HepG2 (cell line): ENCODE measurements around the gene NRG3. TPM values are rescaled to one million over a fixed set of nuclear protein-coding genes. Genes with fewer than 3 reads are reported as not detected.

Experiments used
- ATAC-seq: fragments of 200-7000 bp; cut with Tn5 transposase; 3 replicates; pipeline ENCODE4 v1.9.1; 2020; ENCODE audit warnings: mild to moderate bottlenecking, moderate library complexity
- BruUV-seq: library from RNA; stranded (reverse); fragments of 400-500 nt; replicated peaks from 2 replicates; lab custom pipeline; 2021; lab: Mats Ljungman, UMichigan
- CTCF ChIA-PET: fragments of 300-600 bp; formaldehyde crosslinking; extraction: SDS; loops from one replicate; lab custom pipeline; 2021; ENCODE audit warnings: low total read pairs, inconsistent platforms, low intra/inter-chr PET ratio; lab: Yijun Ruan, JAX
- POLR2A ChIA-PET: fragments of 350-600 bp; sonication (Branson Sonifier 250); formaldehyde crosslinking; loops from one replicate; lab custom pipeline; 2020; ENCODE audit warnings: antibody characterized with exemption, inconsistent platforms; lab: Yijun Ruan, JAX
- DNase-seq: peaks from one replicate; pipeline ENCODE4 v3.0.0-alpha.2; 2015; ENCODE audit warnings: low spot score
- FAIRE-seq: peaks from 3 replicates; lab custom pipeline; 2011; peaks lifted over from hg19 to GRCh38; lab: Jason Lieb, UNC
- H2AFZ ChIP-seq: one replicate; pipeline ENCODE4 v1.6.1; 2011; ENCODE audit warnings: low read length, inconsistent platforms
- H3K27ac ChIP-seq: fragments of 300-600 bp; 3 replicates; pipeline ENCODE4 v1.8.0; 2011; ENCODE audit warnings: mixed run types, mild to moderate bottlenecking, mixed read lengths, low read length, inconsistent platforms; ENCODE audit not compliant: insufficient read depth; ENCODE audit errors: extremely low read length
- H3K27me3 ChIP-seq, 2 experiments: fragments of 200-600 bp in 1 of 2; 2 replicates in 1 of 2; 3 replicates in 1 of 2; pipeline versions ENCODE4 v1.6.0 to v1.8.0; 2011; ENCODE audit warnings: low read length in 2 of 2, mild to moderate bottlenecking in 2 of 2, moderate library complexity in 2 of 2, inconsistent platforms in 1 of 2; ENCODE audit not compliant: insufficient read depth in 2 of 2, control insufficient read depth in 1 of 2
- H3K36me3 ChIP-seq, 2 experiments: fragments of 200-600 bp in 1 of 2; replicated peaks in 1 of 2; 2 replicates in 1 of 2; 3 replicates in 1 of 2; pipeline versions ENCODE4 v1.5.1 to v1.8.0; 2011; ENCODE audit warnings: low read length in 2 of 2, inconsistent platforms in 1 of 2; ENCODE audit not compliant: insufficient read depth in 2 of 2, control insufficient read depth in 1 of 2
- H3K4me1 ChIP-seq: 2 replicates; pipeline ENCODE4 v1.5.1; 2012; ENCODE audit warnings: low read length, inconsistent platforms; ENCODE audit not compliant: insufficient read depth
- H3K4me2 ChIP-seq: 2 replicates; pipeline ENCODE4 v1.6.0; 2011; ENCODE audit warnings: low read depth, low read length, inconsistent platforms
- H3K4me3 ChIP-seq, 3 experiments: fragments of 200-600 bp in 1 of 3; sonication (generic), shearing (Covaris generic) in 1 of 3; replicated peaks in 1 of 3; 2 replicates each; pipeline ENCODE4 v1.5.1; 2011 to 2016; ENCODE audit warnings: low read length in 3 of 3, inconsistent platforms in 2 of 3, low read depth in 2 of 3, mild to moderate bottlenecking in 2 of 3, control low read depth in 1 of 3, mixed read lengths in 1 of 3; ENCODE audit not compliant: insufficient read depth in 1 of 3
- H3K79me2 ChIP-seq: one replicate; pipeline ENCODE4 v1.6.1; 2011; ENCODE audit warnings: low read length, inconsistent platforms; ENCODE audit not compliant: insufficient read depth
- H3K9ac ChIP-seq: 2 replicates; pipeline ENCODE4 v1.6.0; 2011; ENCODE audit warnings: mild to moderate bottlenecking, low read depth, low read length, inconsistent platforms; ENCODE audit not compliant: insufficient read depth
- H3K9me3 ChIP-seq: 2 replicates; pipeline ENCODE4 v1.5.1; 2012; ENCODE audit warnings: mild to moderate bottlenecking, low read length
- H4K20me1 ChIP-seq: 2 replicates; pipeline ENCODE4 v1.6.0; 2011; ENCODE audit warnings: inconsistent platforms, mild to moderate bottlenecking, low read length, moderate library complexity; ENCODE audit not compliant: insufficient read depth
- AKNA ChIP-seq: sonication (generic); formaldehyde crosslinking; IDR thresholded peaks from 2 replicates; pipeline ENCODE4 v1.4.0; 2020; ENCODE audit warnings: missing genetic modification reagents, borderline replicate concordance
- IKZF5 ChIP-seq: IDR thresholded peaks from 2 replicates; pipeline ENCODE4 v1.6.1; 2018; ENCODE audit warnings: missing genetic modification reagents, mild to moderate bottlenecking, missing compliant biosample characterization
- PCBP1 ChIP-seq: fragments of 200-400 bp; formaldehyde crosslinking; IDR thresholded peaks from 2 replicates; pipeline ENCODE4 v1.6.1; 2017; ENCODE audit warnings: mild to moderate bottlenecking, low read depth, low read length, borderline replicate concordance
- SIN3A ChIP-seq: IDR thresholded peaks from 2 replicates; pipeline ENCODE4 v1.6.1; 2011; ENCODE audit warnings: low read depth, mild to moderate bottlenecking, control low read depth, low read length, borderline replicate concordance
- ZNF282 ChIP-seq: fragments of 450-650 bp; IDR thresholded peaks from 2 replicates; pipeline ENCODE4 v1.6.1; 2018; ENCODE audit not compliant: partially characterized antibody
- ZNF414 ChIP-seq: sonication (generic); formaldehyde crosslinking; IDR thresholded peaks from 2 replicates; pipeline ENCODE4 v1.5.0; 2020; ENCODE audit warnings: missing genetic modification reagents
- ZNF430 ChIP-seq: sonication (generic); formaldehyde crosslinking; IDR thresholded peaks from 2 replicates; pipeline ENCODE4 v1.9.0; 2021; ENCODE audit warnings: mild to moderate bottlenecking, missing genetic modification reagents
- ZNF609 ChIP-seq: sonication (generic); formaldehyde crosslinking; IDR thresholded peaks from 2 replicates; pipeline ENCODE4 v1.4.0; 2020; ENCODE audit warnings: mild to moderate bottlenecking, missing genetic modification reagents, borderline replicate concordance
- ZNF644 ChIP-seq: IDR thresholded peaks from 2 replicates; pipeline ENCODE4 v1.6.1; 2016; ENCODE audit warnings: low read depth
- WGBS: methylation state at CpG from one replicate; pipeline ENCODE4 v1.1.6; 2017; ENCODE audit warnings: low lambda C conversion rate; 5-methylcytosine and 5-hydroxymethylcytosine counted together
- in situ Hi-C: cut with HindIII; loops from 2 replicates; pipeline ENCODE4 v1.10.0; 2017; ENCODE audit warnings: low pct_unique_long_range_greater_than_20kb; ENCODE audit not compliant: extremely low pct_ligation_motif_present
- intact Hi-C: fragments of 100-400 bp; cut with micrococcal nuclease; formaldehyde crosslinking; loops from one replicate; pipeline ENCODE4 v1.10.0; 2022; ENCODE audit not compliant: unreplicated experiment
- polyA plus RNA-seq, 8 experiments: library from polyadenylated mRNA; depleted of rRNA in 3 of 8; stranded (reverse) in 7 of 8; unstranded in 1 of 8; fragments of >200 nt; fragmentation: Illumina TruSeq in 4 of 8; extraction: Trizol in 4 of 8; gene quantifications; 2 replicates each; pipeline versions ENCODE4 v1.2.1 to v1.2.3, GENCODE V29; 2011 to 2016; ENCODE audit warnings: low read depth in 4 of 8, missing spikeins in 1 of 8, mixed read lengths in 1 of 8; ENCODE audit not compliant: insufficient read depth in 1 of 8
- total RNA-seq, 5 experiments: library from RNA; depleted of rRNA; stranded (reverse); fragments of >200 nt; fragmentation: Illumina TruSeq; extraction: Trizol; gene quantifications; 2 replicates each; pipeline ENCODE4 v1.2.3, GENCODE V29; 2016; ENCODE audit warnings: low read depth in 1 of 5

Gene NRG3
- total and polyA plus RNA-seq, 2 of the 13 experiments (the other 11 are each of a cell fraction or from before 2014, with no cell fraction given) = not detected

- TF ChIP-seq AKNA (CRISPR knock-in tag) (no peak), ZNF282 (no peak), IKZF5 (CRISPR knock-in tag) (no peak)
Measured at GRCh38 chr10:81876253-81877077, 1.5 kb downstream of the NRG3 start (continued).

- no peak overlapping the region for H3K27ac ChIP-seq
- H3K9ac ChIP-seq = no peak overlapping the region
- in situ Hi-C loops = no loop called here
- H3K4me1 ChIP-seq = no peaks in the 10 kb centered on the region
- H3K4me3 ChIP-seq = no peak overlapping the region
- no peaks in the 10 kb centered on the region for H3K9me3 ChIP-seq
- no peaks in the 10 kb centered on the region for H4K20me1 ChIP-seq
- H3K36me3 ChIP-seq = no peaks in the 10 kb centered on the region
- DNase-seq = no peak
- intact Hi-C loops = no loop called here
- H3K4me2 ChIP-seq = no peak overlapping the region
- no peaks in the 10 kb centered on the region for H3K27me3 ChIP-seq
- no peak for FAIRE-seq
- H3K79me2 ChIP-seq = no peaks in the 10 kb centered on the region
- H2AFZ ChIP-seq = no peak overlapping the region
- CTCF ChIA-PET = no interaction called here
- 18% methylated on average over 2 of the region's 2 CpGs for WGBS
- ATAC-seq = no peak
- POLR2A ChIA-PET = no interaction called here
- no TSS peak for BruUV-seq
- TF ChIP-seq ZNF430 = no peak
- TF ChIP-seq ZNF414 (CRISPR knock-in tag) = no peak
- no peak for TF ChIP-seq ZNF609 (CRISPR knock-in tag)
- TF ChIP-seq ZNF644 (CRISPR knock-in tag) = no peak
- TF ChIP-seq PCBP1 = no peak
- TF ChIP-seq SIN3A = no peak
Measured at GRCh38 chr10:81877596-81877995, 2.6 kb downstream of the NRG3 start.
